NCI-H345 treated with DMSO at 0.1 percent for 48 hours (cell line): Measurements from ENCODE around the gene HIBCH.
"Not testable (repeated sequence)": the region's sequence is repeated elsewhere in the genome, so short reads cannot be mapped to it uniquely, and the experiment has no call there.

Source experiments
- DNase-seq: peaks from one replicate; lab custom pipeline; 2025; ENCODE audit not compliant: unreplicated experiment; lab: John Stamatoyannopoulos, UW

Gene HIBCH

GRCh38 chr2:190162851-190163250 is 156.8 kb downstream of the HIBCH start:
- DNase-seq = no peak

GRCh38 chr2:190159453-190159852 is 160.2 kb downstream of the HIBCH start:
- DNase-seq = no peak

GRCh38 chr2:190158798-190159434 is 160.7 kb downstream of the HIBCH start:
- no peak for DNase-seq

- not testable (repeated sequence) for DNase-seq
Measured at GRCh38 chr2:190157613-190158528, 161.8 kb downstream of the HIBCH start.

- no peak for DNase-seq
Measured at GRCh38 chr2:190156530-190157212, 163.0 kb downstream of the HIBCH start.
